Measurements from ENCODE around the gene UNCX. TPM values are rescaled to one million over a fixed set of nuclear protein-coding genes. Genes with fewer than 3 reads are reported as not detected.
"Not testable (repeated sequence)": the region's sequence is repeated elsewhere in the genome, so short reads cannot be mapped to it uniquely, and the experiment has no call there.

Gene UNCX
- total RNA-seq, 1 experiment from 2014 or later = not detected

DNA sequence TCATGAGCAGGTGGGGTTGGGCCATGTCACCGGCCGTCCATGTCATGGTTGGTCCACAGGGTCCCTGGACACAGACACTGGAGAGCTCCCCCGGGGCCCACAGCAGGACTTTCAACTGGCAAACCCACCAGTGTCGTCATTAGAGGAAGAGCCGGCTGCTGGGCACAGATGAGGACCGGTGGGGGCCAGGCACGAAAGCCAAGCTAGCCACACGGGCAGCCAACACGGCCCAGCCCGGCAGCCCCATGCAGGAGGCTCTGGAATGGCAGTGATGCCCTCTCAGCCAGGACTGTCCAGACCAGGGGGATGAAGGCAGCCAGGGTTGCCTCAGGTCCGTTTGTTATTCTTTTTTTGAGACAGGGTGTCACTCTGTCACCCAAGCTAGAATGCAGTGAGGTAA lies 21.1 kb upstream of the UNCX start:
- no peak for DNase-seq (ENCODE audit: low read depth, low spot score)
- POLR2A ChIA-PET = no interaction called here
- Histone ChIP-seq H3K4me1 (ENCODE audit: control insufficient read depth in 1 of 2, insufficient read depth in 2 of 2, low read length in 2 of 2) (no peaks in the 10 kb centered on the region), H3K27me3 (ENCODE audit: insufficient read depth, low read length) (no peaks in the 10 kb centered on the region), H3K4me3 (replicated peaks in 1 of 2; ENCODE audit: low read depth in 1 of 2, low read length in 2 of 2) (no peak overlapping the region), H3K9me2 (ENCODE audit: insufficient read depth) (no peaks in the 10 kb centered on the region), H3K36me3 (ENCODE audit: control insufficient read depth in 1 of 2, insufficient read depth in 2 of 2, low read length in 2 of 2) (no peaks in the 10 kb centered on the region), H3K4me2 (ENCODE audit: low read length) (no peak overlapping the region), H3K9ac (ENCODE audit: low read length) (no peak overlapping the region), H4K20me1 (ENCODE audit: insufficient read depth) (no peaks in the 10 kb centered on the region), H3K79me2 (ENCODE audit: insufficient read depth, low read length) (no peaks in the 10 kb centered on the region), H3K27ac (ENCODE audit: low read depth, low read length) (no peak overlapping the region), H2AFZ (ENCODE audit: low read depth, low read length, poor library complexity, severe bottlenecking) (no peak overlapping the region), H3K9me3 (ENCODE audit: control insufficient read depth in 1 of 2, insufficient read depth in 1 of 2, low read depth in 1 of 2, low read length in 2 of 2) (no peaks in the 10 kb centered on the region)
- no TSS peak for BruUV-seq (replicated peaks)
- ATAC-seq = no peak
- intact Hi-C loops (cut with micrococcal nuclease) = no loop called here
- CTCF ChIA-PET = no interaction called here
- TF ChIP-seq, protein P1, sequence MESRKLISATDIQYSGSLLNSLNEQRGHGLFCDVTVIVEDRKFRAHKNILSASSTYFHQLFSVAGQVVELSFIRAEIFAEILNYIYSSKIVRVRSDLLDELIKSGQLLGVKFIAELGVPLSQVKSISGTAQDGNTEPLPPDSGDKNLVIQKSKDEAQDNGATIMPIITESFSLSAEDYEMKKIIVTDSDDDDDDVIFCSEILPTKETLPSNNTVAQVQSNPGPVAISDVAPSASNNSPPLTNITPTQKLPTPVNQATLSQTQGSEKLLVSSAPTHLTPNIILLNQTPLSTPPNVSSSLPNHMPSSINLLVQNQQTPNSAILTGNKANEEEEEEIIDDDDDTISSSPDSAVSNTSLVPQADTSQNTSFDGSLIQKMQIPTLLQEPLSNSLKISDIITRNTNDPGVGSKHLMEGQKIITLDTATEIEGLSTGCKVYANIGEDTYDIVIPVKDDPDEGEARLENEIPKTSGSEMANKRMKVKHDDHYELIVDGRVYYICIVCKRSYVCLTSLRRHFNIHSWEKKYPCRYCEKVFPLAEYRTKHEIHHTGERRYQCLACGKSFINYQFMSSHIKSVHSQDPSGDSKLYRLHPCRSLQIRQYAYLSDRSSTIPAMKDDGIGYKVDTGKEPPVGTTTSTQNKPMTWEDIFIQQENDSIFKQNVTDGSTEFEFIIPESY (IDR thresholded peaks at IDR 0.05; ENCODE audit: extremely low read depth, insufficient replicate concordance, low read length) = no peak
- no peak for TF ChIP-seq SRF (IDR thresholded peaks at IDR 0.05; ENCODE audit: low read depth)
- TF ChIP-seq ZFX (IDR thresholded peaks at IDR 0.05) = no peak
- no peak for TF ChIP-seq ZNF274 (IDR thresholded peaks at IDR 0.05; ENCODE audit: low read depth, low read length)
- no peak for TF ChIP-seq FOSL1 (IDR thresholded peaks at IDR 0.05; ENCODE audit: low read depth)
- no peak for TF ChIP-seq TCF7L2 (IDR thresholded peaks at IDR 0.05; ENCODE audit: borderline replicate concordance, extremely low read depth, insufficient read depth, insufficient read length)
- TF ChIP-seq, protein P2, sequence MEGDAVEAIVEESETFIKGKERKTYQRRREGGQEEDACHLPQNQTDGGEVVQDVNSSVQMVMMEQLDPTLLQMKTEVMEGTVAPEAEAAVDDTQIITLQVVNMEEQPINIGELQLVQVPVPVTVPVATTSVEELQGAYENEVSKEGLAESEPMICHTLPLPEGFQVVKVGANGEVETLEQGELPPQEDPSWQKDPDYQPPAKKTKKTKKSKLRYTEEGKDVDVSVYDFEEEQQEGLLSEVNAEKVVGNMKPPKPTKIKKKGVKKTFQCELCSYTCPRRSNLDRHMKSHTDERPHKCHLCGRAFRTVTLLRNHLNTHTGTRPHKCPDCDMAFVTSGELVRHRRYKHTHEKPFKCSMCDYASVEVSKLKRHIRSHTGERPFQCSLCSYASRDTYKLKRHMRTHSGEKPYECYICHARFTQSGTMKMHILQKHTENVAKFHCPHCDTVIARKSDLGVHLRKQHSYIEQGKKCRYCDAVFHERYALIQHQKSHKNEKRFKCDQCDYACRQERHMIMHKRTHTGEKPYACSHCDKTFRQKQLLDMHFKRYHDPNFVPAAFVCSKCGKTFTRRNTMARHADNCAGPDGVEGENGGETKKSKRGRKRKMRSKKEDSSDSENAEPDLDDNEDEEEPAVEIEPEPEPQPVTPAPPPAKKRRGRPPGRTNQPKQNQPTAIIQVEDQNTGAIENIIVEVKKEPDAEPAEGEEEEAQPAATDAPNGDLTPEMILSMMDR (IDR thresholded peaks at IDR 0.05 in 2 of 3, conservative IDR thresholded peaks at IDR 0.05 in 1 of 3; ENCODE audit: borderline replicate concordance in 1 of 3, insufficient read depth in 1 of 3, low read depth in 2 of 3, low read length in 2 of 3) = no peak
- no peak for TF ChIP-seq RAD21 (IDR thresholded peaks at IDR 0.05; ENCODE audit: low read depth)
- TF ChIP-seq EGR1 (IDR thresholded peaks at IDR 0.05; ENCODE audit: low read depth) = no peak
- no peak for TF ChIP-seq CEBPB (IDR thresholded peaks at IDR 0.05; ENCODE audit: low read depth)
- TF ChIP-seq EZH2phosphoT487 (IDR thresholded peaks at IDR 0.05; ENCODE audit: borderline replicate concordance) = no peak
- no peak for TF ChIP-seq POLR2A (IDR thresholded peaks at IDR 0.05; ENCODE audit: borderline replicate concordance, extremely low read depth, insufficient read depth, insufficient read length)
- TF ChIP-seq POLR2AphosphoS5 (IDR thresholded peaks at IDR 0.05; ENCODE audit: low read depth, low read length) = no peak
- TF ChIP-seq, protein P3, sequence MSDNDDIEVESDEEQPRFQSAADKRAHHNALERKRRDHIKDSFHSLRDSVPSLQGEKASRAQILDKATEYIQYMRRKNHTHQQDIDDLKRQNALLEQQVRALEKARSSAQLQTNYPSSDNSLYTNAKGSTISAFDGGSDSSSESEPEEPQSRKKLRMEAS (IDR thresholded peaks at IDR 0.05) = no peak
- TF ChIP-seq, protein P4, sequence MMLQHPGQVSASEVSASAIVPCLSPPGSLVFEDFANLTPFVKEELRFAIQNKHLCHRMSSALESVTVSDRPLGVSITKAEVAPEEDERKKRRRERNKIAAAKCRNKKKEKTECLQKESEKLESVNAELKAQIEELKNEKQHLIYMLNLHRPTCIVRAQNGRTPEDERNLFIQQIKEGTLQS (IDR thresholded peaks at IDR 0.05) = no peak
- RAD21 ChIA-PET (ENCODE audit: low non-redundant PET in 1 of 2, low total read pairs in 2 of 2, uncharacterized antibody in 2 of 2, unreplicated experiment in 2 of 2) = no interaction called here

DNA sequence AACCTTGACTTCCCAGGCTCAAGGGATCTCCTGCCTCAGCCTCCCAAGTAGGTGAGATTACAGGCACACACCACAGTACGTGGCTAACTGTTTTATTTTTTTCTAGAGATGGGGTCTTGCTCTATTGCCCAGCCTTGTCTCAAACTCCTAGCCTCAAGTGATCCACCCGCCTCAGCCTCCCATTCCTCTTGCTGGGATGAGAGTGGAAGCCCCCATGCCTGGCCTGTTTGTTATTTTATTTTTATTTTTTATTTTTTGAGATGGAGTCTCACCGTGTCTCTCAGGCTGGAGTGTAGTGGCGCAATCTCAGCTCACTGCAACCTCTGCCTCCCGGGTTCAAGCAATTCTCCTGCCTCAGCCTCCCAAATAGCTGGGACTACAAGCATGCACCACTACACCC lies 20.6 kb upstream of the UNCX start:
- H3K9me2 ChIP-seq (ENCODE audit: insufficient read depth); H3K9me3 ChIP-seq (ENCODE audit: control insufficient read depth in 1 of 2, insufficient read depth in 1 of 2, low read depth in 1 of 2, low read length in 2 of 2); DNase-seq (ENCODE audit: low read depth, low spot score); ATAC-seq; RAD21 ChIA-PET (ENCODE audit: low non-redundant PET in 1 of 2, low total read pairs in 2 of 2, uncharacterized antibody in 2 of 2, unreplicated experiment in 2 of 2); H4K20me1 ChIP-seq (ENCODE audit: insufficient read depth); H3K9ac ChIP-seq (ENCODE audit: low read length); H3K36me3 ChIP-seq (ENCODE audit: control insufficient read depth in 1 of 2, insufficient read depth in 2 of 2, low read length in 2 of 2); H3K4me3 ChIP-seq (replicated peaks in 1 of 2; ENCODE audit: low read depth in 1 of 2, low read length in 2 of 2); intact Hi-C loops (cut with micrococcal nuclease); H3K79me2 ChIP-seq (ENCODE audit: insufficient read depth, low read length); H3K27ac ChIP-seq (ENCODE audit: low read depth, low read length); POLR2A ChIA-PET; BruUV-seq (replicated peaks); CTCF ChIA-PET; H3K27me3 ChIP-seq (ENCODE audit: insufficient read depth, low read length); H3K4me2 ChIP-seq (ENCODE audit: low read length); H3K4me1 ChIP-seq (ENCODE audit: control insufficient read depth in 1 of 2, insufficient read depth in 2 of 2, low read length in 2 of 2); H2AFZ ChIP-seq (ENCODE audit: low read depth, low read length, poor library complexity, severe bottlenecking): not testable (repeated sequence)

Data from HCT116 (cell line).